Measurements from ENCODE around the gene HOXB6. TPM values are rescaled to one million over a fixed set of nuclear protein-coding genes. Genes with fewer than 3 reads are reported as not detected.

HOXB6 gene
- total RNA-seq, 1 donor from 2014 or later: 11.5 TPM

DNA sequence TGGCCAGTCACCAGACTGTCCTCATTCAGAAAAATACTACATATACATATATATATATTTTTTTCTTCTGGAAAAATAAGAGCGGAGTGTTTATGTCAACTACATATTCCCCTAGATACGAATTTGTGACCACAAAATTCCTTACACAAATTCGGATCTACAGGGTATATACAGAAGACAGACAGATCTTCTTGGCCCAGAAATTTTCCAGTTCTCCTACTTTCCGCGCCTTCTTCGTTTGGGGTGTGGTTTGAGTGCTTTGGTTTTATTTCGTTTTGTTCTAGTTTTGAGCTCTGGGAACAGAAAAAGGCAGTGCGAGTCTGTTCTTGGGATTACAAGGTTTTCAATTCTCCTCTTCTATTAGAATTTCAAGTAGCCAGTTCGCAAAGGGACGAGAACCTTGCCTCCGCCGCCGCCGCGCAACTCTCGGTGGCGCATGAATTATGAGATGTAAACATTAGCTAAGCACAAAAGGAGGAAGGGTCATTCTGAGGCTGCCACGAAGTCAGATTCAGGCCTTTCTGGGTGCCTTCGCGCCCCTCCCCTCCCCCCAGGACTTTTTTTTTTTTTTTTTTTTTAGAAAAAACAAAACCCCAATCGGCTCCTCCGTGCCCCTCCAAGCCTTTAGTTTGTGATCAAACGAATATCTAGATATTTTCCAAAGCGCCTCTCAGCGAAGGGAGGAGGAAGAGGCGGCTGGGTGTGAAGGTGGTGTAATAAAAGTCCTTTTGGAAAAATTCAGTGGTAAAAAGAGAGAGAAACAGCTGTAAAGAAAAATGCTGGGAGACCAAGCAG is 24.8 kb downstream of the HOXB6 start:
- H3K9me3 Mint-ChIP-seq: no peaks in the 10 kb centered on the region
- H3K27ac Mint-ChIP-seq (ENCODE audit: unreplicated experiment): no peak overlapping the region
- H3K36me3 Mint-ChIP-seq (ENCODE audit: low read depth): peaks cover 5% of the 10 kb centered on the region
- peak overlapping the region; percentile 85 for H3K4me3 Mint-ChIP-seq
- TF ChIP-seq, protein P1, sequence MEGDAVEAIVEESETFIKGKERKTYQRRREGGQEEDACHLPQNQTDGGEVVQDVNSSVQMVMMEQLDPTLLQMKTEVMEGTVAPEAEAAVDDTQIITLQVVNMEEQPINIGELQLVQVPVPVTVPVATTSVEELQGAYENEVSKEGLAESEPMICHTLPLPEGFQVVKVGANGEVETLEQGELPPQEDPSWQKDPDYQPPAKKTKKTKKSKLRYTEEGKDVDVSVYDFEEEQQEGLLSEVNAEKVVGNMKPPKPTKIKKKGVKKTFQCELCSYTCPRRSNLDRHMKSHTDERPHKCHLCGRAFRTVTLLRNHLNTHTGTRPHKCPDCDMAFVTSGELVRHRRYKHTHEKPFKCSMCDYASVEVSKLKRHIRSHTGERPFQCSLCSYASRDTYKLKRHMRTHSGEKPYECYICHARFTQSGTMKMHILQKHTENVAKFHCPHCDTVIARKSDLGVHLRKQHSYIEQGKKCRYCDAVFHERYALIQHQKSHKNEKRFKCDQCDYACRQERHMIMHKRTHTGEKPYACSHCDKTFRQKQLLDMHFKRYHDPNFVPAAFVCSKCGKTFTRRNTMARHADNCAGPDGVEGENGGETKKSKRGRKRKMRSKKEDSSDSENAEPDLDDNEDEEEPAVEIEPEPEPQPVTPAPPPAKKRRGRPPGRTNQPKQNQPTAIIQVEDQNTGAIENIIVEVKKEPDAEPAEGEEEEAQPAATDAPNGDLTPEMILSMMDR (conservative IDR thresholded peaks at IDR 0.05): no peak
- peaks cover 29% of the 10 kb centered on the region for H3K4me1 Mint-ChIP-seq
- H3K27me3 Mint-ChIP-seq (ENCODE audit: low read depth): peaks cover 82% of the 10 kb centered on the region
- no peak for DNase-seq (ENCODE audit: low read depth, low spot score)

DNA sequence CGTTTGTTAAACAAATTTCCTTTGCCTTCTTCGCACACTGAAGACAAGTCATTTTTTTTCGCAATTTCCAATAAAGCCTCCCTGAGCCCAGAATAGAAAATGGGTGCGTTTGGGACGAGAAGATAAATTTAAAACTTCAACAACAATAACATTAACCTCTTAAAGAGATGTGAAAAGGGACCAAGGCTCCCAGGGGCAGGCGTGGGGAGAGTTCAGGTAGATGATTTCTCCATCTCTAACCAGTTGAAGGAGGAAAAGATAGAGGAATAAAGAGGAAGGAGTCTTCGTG is 25.4 kb downstream of the HOXB6 start:
- H3K9me3 Mint-ChIP-seq: no peaks in the 10 kb centered on the region
- H3K27ac Mint-ChIP-seq (ENCODE audit: unreplicated experiment): no peak overlapping the region
- DNase-seq (ENCODE audit: low read depth, low spot score): no peak
- H3K27me3 Mint-ChIP-seq (ENCODE audit: low read depth): peaks cover 76% of the 10 kb centered on the region
- H3K4me3 Mint-ChIP-seq: peak overlapping the region; percentile 85
- TF ChIP-seq, protein P1 (conservative IDR thresholded peaks at IDR 0.05): no peak
- H3K4me1 Mint-ChIP-seq: peaks cover 27% of the 10 kb centered on the region
- peaks cover 5% of the 10 kb centered on the region for H3K36me3 Mint-ChIP-seq (ENCODE audit: low read depth)

DNA sequence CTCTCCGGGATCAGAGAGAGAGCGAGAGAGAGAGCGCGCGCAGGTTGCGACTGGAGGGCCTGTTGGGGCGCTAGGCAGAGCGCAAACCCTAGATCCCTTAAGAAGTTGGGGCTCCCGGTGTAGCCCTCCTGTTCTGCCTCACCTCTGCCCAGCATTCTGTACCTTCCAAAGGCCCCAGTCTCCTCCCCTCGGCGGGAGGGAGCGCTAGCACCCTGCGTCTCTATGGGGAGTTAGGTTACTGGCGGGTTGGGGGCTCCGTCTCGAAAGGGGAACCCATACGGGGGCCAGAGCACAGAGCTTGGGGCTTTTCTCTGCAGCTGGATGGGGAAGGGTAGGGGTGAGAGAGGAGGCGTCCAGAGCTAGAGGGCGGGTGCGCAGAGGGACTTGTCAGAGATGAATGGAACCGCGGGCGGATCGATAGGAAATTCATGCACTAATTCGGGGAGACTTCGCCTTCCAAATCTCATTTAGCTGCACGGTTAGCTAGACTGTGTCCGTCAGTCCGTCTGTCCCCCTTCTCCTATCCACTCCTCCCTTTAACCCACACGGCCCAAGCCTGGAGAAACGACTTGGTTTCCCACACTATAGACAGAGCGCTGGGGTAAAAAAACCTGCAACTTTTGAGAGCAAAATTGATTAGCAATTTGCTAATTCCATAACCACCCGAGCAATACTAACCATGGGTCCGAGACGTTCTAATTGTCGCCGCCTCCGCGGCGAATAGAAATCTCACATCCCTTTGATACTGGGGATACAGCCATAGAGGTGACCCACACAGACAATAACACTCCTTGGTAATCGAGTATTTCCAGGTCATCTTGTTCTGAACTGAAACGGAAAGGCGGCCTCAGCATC is 25.9 kb downstream of the HOXB6 start:
- Mint-ChIP-seq H3K27ac (ENCODE audit: unreplicated experiment) (no peak overlapping the region), H3K4me1 (peaks cover 25% of the 10 kb centered on the region), H3K27me3 (ENCODE audit: low read depth) (peaks cover 71% of the 10 kb centered on the region), H3K4me3 (peak overlapping the region; percentile 85), H3K9me3 (no peaks in the 10 kb centered on the region), H3K36me3 (ENCODE audit: low read depth) (peaks cover 5% of the 10 kb centered on the region)
- DNase-seq (ENCODE audit: low read depth, low spot score): no peak
- TF ChIP-seq, protein P1 (conservative IDR thresholded peaks at IDR 0.05): no peak

DNA sequence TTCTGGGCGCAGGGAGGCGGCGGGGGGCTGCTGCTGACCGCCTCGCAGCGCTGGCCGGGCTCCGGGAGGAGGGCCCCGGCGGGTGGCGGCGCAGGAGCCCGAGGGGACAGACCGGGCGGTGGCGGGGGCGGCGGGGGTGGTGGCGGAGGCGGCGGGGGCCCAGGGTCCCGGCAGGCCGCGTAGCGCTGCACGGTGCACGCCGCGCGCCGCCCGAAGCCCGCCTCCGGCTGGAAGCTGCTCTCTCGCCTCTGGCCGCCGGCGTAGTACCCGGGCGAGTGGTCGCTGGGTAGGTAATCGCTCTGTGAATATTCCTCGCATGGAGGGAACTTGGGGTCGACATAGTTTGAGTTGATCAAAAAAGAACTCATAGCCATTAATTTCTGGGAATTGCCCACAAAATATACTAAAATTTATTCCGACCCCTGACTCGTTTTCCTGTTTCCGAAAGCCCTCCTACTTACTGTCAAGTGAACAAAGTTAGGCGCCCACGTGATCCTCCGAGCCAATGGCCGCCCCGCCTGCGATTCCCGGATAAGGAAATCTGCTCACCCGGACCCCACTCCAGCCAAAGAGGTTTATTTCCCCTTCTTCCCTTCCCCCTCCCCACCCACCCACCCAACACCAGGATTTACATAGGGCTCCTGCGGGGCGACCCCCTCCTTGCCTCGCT is 26.7 kb downstream of the HOXB6 start, which contains the start of gene HOXB4:
Gene HOXB4, minus strand, starts transcription at position 405 of the 670 bp plus-strand sequence. Its CDS starts 31 bp downstream, at position 374.
- H3K9me3 Mint-ChIP-seq: no peaks in the 10 kb centered on the region
- DNase-seq (ENCODE audit: low read depth, low spot score): peak; percentile 51
- H3K27ac Mint-ChIP-seq (ENCODE audit: unreplicated experiment): peak within 1 kb of the TSS; percentile 87
- peaks cover 63% of the 10 kb centered on the region for H3K27me3 Mint-ChIP-seq (ENCODE audit: low read depth)
- peaks cover 23% of the 10 kb centered on the region for H3K4me1 Mint-ChIP-seq
- peaks cover 2% of the 10 kb centered on the region for H3K36me3 Mint-ChIP-seq (ENCODE audit: low read depth)
- H3K4me3 Mint-ChIP-seq: peak within 1 kb of the TSS; percentile 90
- TF ChIP-seq, protein P1 (conservative IDR thresholded peaks at IDR 0.05): no peak

DNA sequence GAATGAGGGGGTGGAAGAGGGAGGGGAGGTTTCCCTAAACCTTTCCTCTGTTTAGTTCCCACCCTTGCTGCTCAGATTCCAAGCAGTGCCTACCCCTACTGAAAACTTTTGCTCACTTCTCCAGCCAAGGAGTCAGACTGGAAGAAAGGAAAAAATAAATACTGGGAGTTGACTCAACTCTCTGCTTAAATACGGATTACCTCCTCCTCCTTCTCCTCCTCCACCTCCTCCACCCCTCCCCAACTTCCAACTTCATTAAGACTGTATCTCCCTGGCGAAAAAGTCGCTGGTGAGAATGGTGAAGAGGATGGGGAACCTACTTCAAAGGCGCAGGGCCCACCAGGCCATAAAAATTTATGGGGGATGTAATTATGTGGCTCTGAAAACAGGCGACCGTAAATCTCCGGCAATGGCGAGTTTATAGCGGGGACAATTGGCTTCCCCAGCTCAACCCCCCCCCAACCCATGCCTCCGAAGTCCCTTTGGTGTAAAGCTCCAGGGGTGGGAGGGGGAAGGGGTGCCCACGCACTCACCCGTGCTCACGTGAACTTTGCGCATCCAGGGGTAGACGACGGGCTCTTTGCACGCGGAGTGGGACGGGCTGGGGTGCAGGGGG is 27.3 kb downstream of the HOXB6 start:
- H3K27ac Mint-ChIP-seq (ENCODE audit: unreplicated experiment): peak overlapping the region; percentile 87
- H3K4me3 Mint-ChIP-seq: peak overlapping the region; percentile 90
- peaks cover 56% of the 10 kb centered on the region for H3K27me3 Mint-ChIP-seq (ENCODE audit: low read depth)

More for the DNA sequence above, 27.3 kb downstream of the HOXB6 start:
- Mint-ChIP-seq H3K4me1 (peaks cover 23% of the 10 kb centered on the region), H3K9me3 (no peaks in the 10 kb centered on the region), H3K36me3 (ENCODE audit: low read depth) (no peaks in the 10 kb centered on the region)
- TF ChIP-seq, protein P1 (conservative IDR thresholded peaks at IDR 0.05): no peak
- no peak for DNase-seq (ENCODE audit: low read depth, low spot score)
